ENCODE data around the gene GNB1.

- TF ChIP-seq, protein P1, sequence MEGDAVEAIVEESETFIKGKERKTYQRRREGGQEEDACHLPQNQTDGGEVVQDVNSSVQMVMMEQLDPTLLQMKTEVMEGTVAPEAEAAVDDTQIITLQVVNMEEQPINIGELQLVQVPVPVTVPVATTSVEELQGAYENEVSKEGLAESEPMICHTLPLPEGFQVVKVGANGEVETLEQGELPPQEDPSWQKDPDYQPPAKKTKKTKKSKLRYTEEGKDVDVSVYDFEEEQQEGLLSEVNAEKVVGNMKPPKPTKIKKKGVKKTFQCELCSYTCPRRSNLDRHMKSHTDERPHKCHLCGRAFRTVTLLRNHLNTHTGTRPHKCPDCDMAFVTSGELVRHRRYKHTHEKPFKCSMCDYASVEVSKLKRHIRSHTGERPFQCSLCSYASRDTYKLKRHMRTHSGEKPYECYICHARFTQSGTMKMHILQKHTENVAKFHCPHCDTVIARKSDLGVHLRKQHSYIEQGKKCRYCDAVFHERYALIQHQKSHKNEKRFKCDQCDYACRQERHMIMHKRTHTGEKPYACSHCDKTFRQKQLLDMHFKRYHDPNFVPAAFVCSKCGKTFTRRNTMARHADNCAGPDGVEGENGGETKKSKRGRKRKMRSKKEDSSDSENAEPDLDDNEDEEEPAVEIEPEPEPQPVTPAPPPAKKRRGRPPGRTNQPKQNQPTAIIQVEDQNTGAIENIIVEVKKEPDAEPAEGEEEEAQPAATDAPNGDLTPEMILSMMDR (IDR thresholded peaks at IDR 0.05; ENCODE audit: insufficient read depth, low read length, poor library complexity, severe bottlenecking) = no peak
- no peak for TF ChIP-seq EZH2phosphoT487 (conservative IDR thresholded peaks at IDR 0.05; ENCODE audit: low read length)
These were observed 136.7 kb downstream of the GNB1 start for GRCh38 chr1:1754051-1754815.

All from SU-DHL-6 (cell line).